Kidney epithelial cell (primary cell): Measurements from ENCODE around the gene PCSK5. TPM values are rescaled to one million over a fixed set of nuclear protein-coding genes. Genes with fewer than 3 reads are reported as not detected.

Experiments used
- DNase-seq: peaks from one replicate; pipeline ENCODE4 v3.0.0-alpha.2; 2010; ENCODE audit warnings: low read depth
- H3K27me3 ChIP-seq: 2 replicates; pipeline ENCODE4 v1.6.0; 2011; ENCODE audit warnings: low read length; ENCODE audit not compliant: control insufficient read depth, insufficient read depth
- H3K36me3 ChIP-seq: 2 replicates; pipeline ENCODE4 v1.5.1; 2011; ENCODE audit warnings: low read length; ENCODE audit not compliant: control insufficient read depth, insufficient read depth
- H3K4me3 ChIP-seq: 2 replicates; pipeline ENCODE4 v1.5.1; 2011; ENCODE audit warnings: low read depth, mild to moderate bottlenecking, control low read depth, low read length
- total RNA-seq: library from RNA; depleted of rRNA; stranded (reverse); fragments of >200 nt; gene quantifications from 2 replicates; pipeline ENCODE4 v1.2.3, GENCODE V29; 2015
- TF ChIP-seq, protein P1 (sequence below): IDR thresholded peaks from 2 replicates; pipeline ENCODE4 v1.5.1; 2011; ENCODE audit warnings: mild to moderate bottlenecking, moderate library complexity, low read length, control low read depth, inconsistent platforms; ENCODE audit not compliant: insufficient read depth, poor library complexity, severe bottlenecking

The PCSK5 gene
- total RNA-seq = 2.3 and 3.8 TPM in 2 replicates

DNA sequence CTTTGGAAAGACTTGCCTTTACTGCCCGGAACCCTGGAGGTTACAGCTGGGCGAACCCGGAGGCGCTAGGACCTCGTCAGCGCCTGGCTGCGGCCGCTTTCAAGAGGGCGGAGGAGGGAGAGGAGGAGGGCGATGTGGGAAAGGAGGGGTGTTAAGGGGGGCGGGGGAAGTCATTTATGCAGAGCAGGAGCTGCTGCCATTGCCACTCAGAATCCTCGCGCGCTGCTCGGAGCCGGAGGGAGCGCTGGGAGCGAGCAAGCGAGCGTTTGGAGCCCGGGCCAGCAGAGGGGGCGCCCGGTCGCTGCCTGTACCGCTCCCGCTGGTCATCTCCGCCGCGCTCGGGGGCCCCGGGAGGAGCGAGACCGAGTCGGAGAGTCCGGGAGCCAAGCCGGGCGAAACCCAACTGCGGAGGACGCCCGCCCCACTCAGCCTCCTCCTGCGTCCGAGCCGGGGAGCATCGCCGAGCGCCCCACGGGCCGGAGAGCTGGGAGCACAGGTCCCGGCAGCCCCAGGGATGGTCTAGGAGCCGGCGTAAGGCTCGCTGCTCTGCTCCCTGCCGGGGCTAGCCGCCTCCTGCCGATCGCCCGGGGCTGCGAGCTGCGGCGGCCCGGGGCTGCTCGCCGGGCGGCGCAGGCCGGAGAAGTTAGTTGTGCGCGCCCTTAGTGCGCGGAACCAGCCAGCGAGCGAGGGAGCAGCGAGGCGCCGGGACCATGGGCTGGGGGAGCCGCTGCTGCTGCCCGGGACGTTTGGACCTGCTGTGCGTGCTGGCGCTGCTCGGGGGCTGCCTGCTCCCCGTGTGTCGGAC lies at the start of gene PCSK5:
TSS of gene PCSK5 (plus strand) at position 202 of the 805 bp plus-strand sequence. CDS start at position 711, 509 bp downstream.
- peak within 1 kb of the TSS; percentile 81 for H3K4me3 ChIP-seq
- peak; percentile 74 for DNase-seq
- no peaks in the 10 kb centered on the region for H3K27me3 ChIP-seq
- no peaks in the 10 kb centered on the region for H3K36me3 ChIP-seq
- TF ChIP-seq, protein P1, sequence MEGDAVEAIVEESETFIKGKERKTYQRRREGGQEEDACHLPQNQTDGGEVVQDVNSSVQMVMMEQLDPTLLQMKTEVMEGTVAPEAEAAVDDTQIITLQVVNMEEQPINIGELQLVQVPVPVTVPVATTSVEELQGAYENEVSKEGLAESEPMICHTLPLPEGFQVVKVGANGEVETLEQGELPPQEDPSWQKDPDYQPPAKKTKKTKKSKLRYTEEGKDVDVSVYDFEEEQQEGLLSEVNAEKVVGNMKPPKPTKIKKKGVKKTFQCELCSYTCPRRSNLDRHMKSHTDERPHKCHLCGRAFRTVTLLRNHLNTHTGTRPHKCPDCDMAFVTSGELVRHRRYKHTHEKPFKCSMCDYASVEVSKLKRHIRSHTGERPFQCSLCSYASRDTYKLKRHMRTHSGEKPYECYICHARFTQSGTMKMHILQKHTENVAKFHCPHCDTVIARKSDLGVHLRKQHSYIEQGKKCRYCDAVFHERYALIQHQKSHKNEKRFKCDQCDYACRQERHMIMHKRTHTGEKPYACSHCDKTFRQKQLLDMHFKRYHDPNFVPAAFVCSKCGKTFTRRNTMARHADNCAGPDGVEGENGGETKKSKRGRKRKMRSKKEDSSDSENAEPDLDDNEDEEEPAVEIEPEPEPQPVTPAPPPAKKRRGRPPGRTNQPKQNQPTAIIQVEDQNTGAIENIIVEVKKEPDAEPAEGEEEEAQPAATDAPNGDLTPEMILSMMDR = peak; percentile 23

DNA sequence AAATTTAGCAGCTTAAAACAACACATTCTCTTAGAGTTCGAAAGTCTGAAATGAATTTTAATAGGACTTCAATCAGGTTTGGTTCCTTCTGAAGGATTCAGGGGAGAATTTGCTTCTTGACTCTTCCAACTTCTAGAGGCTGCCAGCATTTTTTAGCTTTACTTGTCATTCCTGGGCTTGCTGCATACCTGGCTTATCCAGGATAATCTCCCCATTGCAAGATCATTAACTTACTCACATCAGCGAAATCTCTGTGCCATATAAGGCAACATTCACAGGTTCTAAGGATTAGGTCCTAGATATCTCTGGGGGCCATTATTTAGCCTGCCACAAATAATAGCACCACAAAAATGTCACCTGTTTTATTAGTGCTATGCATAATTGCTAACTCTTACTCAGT lies 46.2 kb upstream of the PCSK5 start:
- TF ChIP-seq, protein P1 = no peak
- no peak for DNase-seq
- no peak overlapping the region for H3K4me3 ChIP-seq

DNA sequence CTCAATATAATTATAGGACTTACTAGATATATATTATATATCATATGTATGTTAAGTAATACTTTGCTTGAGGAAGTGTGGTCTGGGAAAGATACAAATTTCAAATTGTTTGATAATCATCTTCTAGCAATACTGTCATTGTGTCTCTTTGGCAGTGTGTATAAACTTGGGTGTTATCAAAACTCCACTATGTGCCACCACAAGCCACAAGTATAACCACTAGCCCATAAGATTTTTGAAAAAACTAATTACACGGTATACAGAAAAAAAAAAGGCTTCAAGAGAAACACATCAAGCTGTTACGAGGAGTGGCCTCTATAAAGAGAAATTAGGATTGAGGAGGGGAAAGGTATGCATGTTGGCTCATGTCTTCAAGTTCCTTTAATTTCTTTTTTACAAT lies 44.7 kb upstream of the PCSK5 start:
- no peaks in the 10 kb centered on the region for H3K36me3 ChIP-seq
- DNase-seq = no peak
- TF ChIP-seq, protein P1 = no peak
- H3K27me3 ChIP-seq = no peaks in the 10 kb centered on the region
- no peak overlapping the region for H3K4me3 ChIP-seq

More for the DNA sequence above, 46.2 kb upstream of the PCSK5 start:
- Histone ChIP-seq H3K27me3 (no peaks in the 10 kb centered on the region), H3K36me3 (no peaks in the 10 kb centered on the region)

DNA sequence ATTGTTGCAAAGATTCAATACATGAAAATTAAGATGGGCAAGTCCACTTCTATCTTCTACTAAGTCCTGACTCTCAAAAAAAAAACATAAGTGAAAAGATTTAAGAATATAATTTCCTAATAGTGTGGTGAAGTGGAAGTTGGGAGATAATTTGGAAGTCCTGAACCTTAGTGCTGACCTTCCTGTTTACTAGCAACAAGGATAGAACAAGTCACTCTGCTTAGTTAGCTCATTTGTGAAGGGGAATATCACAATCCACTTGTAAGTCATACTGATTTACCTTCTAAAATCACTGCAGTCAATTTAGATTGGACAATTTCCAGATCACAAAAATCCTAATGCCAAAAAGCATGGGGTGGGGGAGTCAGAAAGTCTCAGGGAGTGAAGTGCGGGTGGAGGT lies 43.4 kb upstream of the PCSK5 start:
- no peak for DNase-seq
- no peaks in the 10 kb centered on the region for H3K36me3 ChIP-seq
- H3K4me3 ChIP-seq = no peak overlapping the region
- TF ChIP-seq, protein P1 = no peak
- H3K27me3 ChIP-seq = no peaks in the 10 kb centered on the region

DNA sequence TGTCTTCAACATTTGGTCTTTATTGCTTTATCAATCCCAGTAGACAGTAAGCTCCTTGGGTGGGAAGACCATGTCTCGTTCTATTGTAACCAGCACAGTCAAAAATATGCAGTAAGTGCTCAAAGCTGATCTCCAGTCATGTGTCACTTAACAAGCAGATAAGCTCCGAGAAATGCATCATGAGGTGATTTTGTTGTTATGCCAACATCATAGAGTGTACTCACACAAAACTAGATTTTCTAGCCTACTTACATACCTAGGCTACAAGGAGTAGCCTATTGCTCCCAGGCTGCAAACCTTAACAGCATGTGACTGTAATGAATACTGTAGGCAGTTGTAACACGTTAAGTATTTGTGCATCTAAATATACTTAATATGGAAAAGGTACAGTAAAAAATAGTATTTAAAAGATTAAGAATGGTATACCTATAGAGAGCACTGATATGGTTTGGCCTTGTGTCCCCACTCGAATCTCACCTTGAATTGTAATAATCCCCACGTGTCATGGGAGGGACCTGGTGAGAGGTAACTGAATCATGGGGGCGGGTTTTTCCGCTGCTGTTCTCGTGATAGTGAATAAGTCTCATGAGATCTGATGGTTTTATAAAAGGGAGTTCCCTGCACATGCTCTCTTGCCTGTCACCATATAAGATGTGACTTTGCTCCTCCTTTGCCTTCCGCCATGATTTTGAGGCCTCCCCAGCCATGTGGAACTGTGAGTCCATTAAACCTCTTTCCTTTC lies 39.8 kb upstream of the PCSK5 start:
- H3K4me3 ChIP-seq = no peak overlapping the region
- TF ChIP-seq, protein P1 = no peak
- DNase-seq = no peak
- H3K27me3 ChIP-seq = no peaks in the 10 kb centered on the region
- no peaks in the 10 kb centered on the region for H3K36me3 ChIP-seq
